Neural progenitor cell (in vitro differentiated cells): ENCODE results near the gene C22orf39. TPM values are rescaled to one million over a fixed set of nuclear protein-coding genes. Genes with fewer than 3 reads are reported as not detected.
"Not testable (repeated sequence)": the region's sequence is repeated elsewhere in the genome, so short reads cannot be mapped to it uniquely, and the experiment has no call there.

Experiments
- DNase-seq: peaks from one replicate; pipeline ENCODE4 v3.0.0-alpha.2; 2016; ENCODE audit warnings: low spot score
- H2AFZ ChIP-seq: fragments of 200-600 bp; sonication (generic); replicated peaks from 2 replicates; pipeline ENCODE4 v1.6.1; 2016; ENCODE audit warnings: antibody characterized with exemption
- H3F3A ChIP-seq: fragments of 200-600 bp; sonication (generic); 2 replicates; pipeline ENCODE4 v1.6.1; 2016; ENCODE audit warnings: antibody characterized with exemption, low read depth
- H3K27ac ChIP-seq: fragments of 200-600 bp; sonication (generic); 2 replicates; pipeline ENCODE4 v1.5.1; 2016; ENCODE audit warnings: mild to moderate bottlenecking
- H3K27me3 ChIP-seq: fragments of 200-600 bp; sonication (generic); 2 replicates; pipeline ENCODE4 v1.6.1; 2016; ENCODE audit warnings: mild to moderate bottlenecking, moderate library complexity
- H3K36me3 ChIP-seq: fragments of 200-600 bp; sonication (generic); 2 replicates; pipeline ENCODE4 v1.5.1; 2016
- H3K4me1 ChIP-seq: fragments of 200-600 bp; sonication (generic); 2 replicates; pipeline ENCODE4 v1.6.1; 2016; ENCODE audit warnings: mixed run types
- H3K4me2 ChIP-seq: fragments of 200-600 bp; sonication (generic); 2 replicates; pipeline ENCODE4 v1.6.1; 2016
- H3K4me3 ChIP-seq: fragments of 200-600 bp; sonication (generic); 2 replicates; pipeline ENCODE4 v1.5.1; 2016
- H3K79me2 ChIP-seq: fragments of 200-600 bp; sonication (generic); 2 replicates; pipeline ENCODE4 v1.6.1; 2016; ENCODE audit warnings: low read depth
- H3K9ac ChIP-seq: fragments of 200-600 bp; sonication (generic); 2 replicates; pipeline ENCODE4 v1.6.1; 2016
- H3K9me3 ChIP-seq: fragments of 200-600 bp; sonication (generic); 2 replicates; pipeline ENCODE4 v1.5.1; 2016; ENCODE audit warnings: low read depth
- H4K20me1 ChIP-seq: fragments of 200-600 bp; sonication (generic); 2 replicates; pipeline ENCODE4 v1.6.1; 2016; ENCODE audit warnings: low read depth
- H3K27ac Mint-ChIP-seq: 3 replicates; pipeline ENCODE4 v1.8.0; 2021; ENCODE audit warnings: mixed read lengths
- H3K27me3 Mint-ChIP-seq: 2 replicates; pipeline ENCODE4 v1.8.0; 2022; ENCODE audit warnings: low read depth, mild to moderate bottlenecking, inconsistent platforms, moderate library complexity, mixed read lengths; ENCODE audit not compliant: insufficient read depth
- H3K36me3 Mint-ChIP-seq: 3 replicates; pipeline ENCODE4 v1.8.0; 2021; ENCODE audit warnings: mixed read lengths
- H3K4me1 Mint-ChIP-seq: 3 replicates; pipeline ENCODE4 v1.8.0; 2021; ENCODE audit warnings: mixed read lengths
- H3K4me3 Mint-ChIP-seq: 3 replicates; pipeline ENCODE4 v1.8.0; 2021; ENCODE audit warnings: mild to moderate bottlenecking, moderate library complexity, mixed read lengths
- H3K9me3 Mint-ChIP-seq: 3 replicates; pipeline ENCODE4 v1.8.0; 2020; ENCODE audit warnings: mixed read lengths
- CTCF ChIP-seq: fragments of 200-600 bp; sonication (generic); IDR thresholded peaks from 2 replicates; pipeline ENCODE4 v1.5.1; 2017; ENCODE audit warnings: antibody characterized with exemption, mild to moderate bottlenecking
- EZH2 ChIP-seq: fragments of 200-600 bp; sonication (generic); IDR thresholded peaks from 2 replicates; pipeline ENCODE4 v1.6.1; 2017; ENCODE audit warnings: antibody characterized with exemption, mild to moderate bottlenecking, moderate library complexity
- EZH2phosphoT487 ChIP-seq: fragments of 200-600 bp; sonication (generic); IDR thresholded peaks from 2 replicates; pipeline ENCODE4 v1.6.1; 2017; ENCODE audit warnings: antibody characterized with exemption
- total RNA-seq: library from RNA; depleted of rRNA; stranded (reverse); fragments of >200 nt; gene quantifications from 2 replicates; pipeline ENCODE4 v1.2.3, GENCODE V29; 2015; ENCODE audit warnings: low replicate concordance

C22orf39 gene
- total RNA-seq, 1 donor from 2014 or later = 49.5 TPM

GRCh38 chr22:19448739-19449421 lies 1.4 kb upstream of the C22orf39 start:
- Histone ChIP-seq H3K27me3 (no peaks in the 10 kb centered on the region), H3K27ac (no peak overlapping the region), H3K9ac (no peak overlapping the region), H3K9me3 (no peaks in the 10 kb centered on the region), H3K36me3 (no peaks in the 10 kb centered on the region), H3K4me1 (peaks cover 14% of the 10 kb centered on the region), H4K20me1 (peaks cover 31% of the 10 kb centered on the region), H3F3A (peaks cover 37% of the 10 kb centered on the region), H2AFZ (no peak overlapping the region), H3K79me2 (peaks cover 44% of the 10 kb centered on the region), H3K4me2 (peak overlapping the region; percentile 82), H3K4me3 (peak overlapping the region; percentile 81)
- Mint-ChIP-seq H3K4me3 (peak overlapping the region; percentile 92), H3K27ac (no peak overlapping the region), H3K9me3 (no peaks in the 10 kb centered on the region), H3K27me3 (peaks cover 4% of the 10 kb centered on the region), H3K4me1 (peaks cover 34% of the 10 kb centered on the region), H3K36me3 (peaks cover 31% of the 10 kb centered on the region)
- DNase-seq = peak; percentile 13
- no peak for TF ChIP-seq EZH2

- Mint-ChIP-seq H3K36me3 (peaks cover 33% of the 10 kb centered on the region), H3K9me3 (no peaks in the 10 kb centered on the region), H3K27ac (peak overlapping the region; percentile 64), H3K4me3 (peak overlapping the region; percentile 92), H3K27me3 (peaks cover 4% of the 10 kb centered on the region), H3K4me1 (peaks cover 34% of the 10 kb centered on the region)
- peak overlapping the region; percentile 95 for H2AFZ ChIP-seq
- peak; percentile 60 for DNase-seq
- peaks cover 14% of the 10 kb centered on the region for H3K4me1 ChIP-seq
- H3K9ac ChIP-seq = peak overlapping the region; percentile 45
- H3K9me3 ChIP-seq = no peaks in the 10 kb centered on the region
- peaks cover 52% of the 10 kb centered on the region for H3K79me2 ChIP-seq
- no peaks in the 10 kb centered on the region for H3K36me3 ChIP-seq
- peak overlapping the region; percentile 82 for H3K4me2 ChIP-seq
- H3F3A ChIP-seq = peaks cover 37% of the 10 kb centered on the region
- H4K20me1 ChIP-seq = peaks cover 36% of the 10 kb centered on the region
- peak overlapping the region; percentile 43 for H3K27ac ChIP-seq
- TF ChIP-seq EZH2 = no peak
- no peak for TF ChIP-seq EZH2phosphoT487
- no peak for TF ChIP-seq CTCF
- peak overlapping the region; percentile 81 for H3K4me3 ChIP-seq
- no peaks in the 10 kb centered on the region for H3K27me3 ChIP-seq
Observed at GRCh38 chr22:19448076-19448607, 631 bp upstream of the C22orf39 start.

- Histone ChIP-seq H4K20me1 (peaks cover 50% of the 10 kb centered on the region), H3K4me2 (peak overlapping the region; percentile 95), H3F3A (peaks cover 37% of the 10 kb centered on the region), H3K9me3 (no peaks in the 10 kb centered on the region), H3K9ac (peak overlapping the region; percentile 72), H3K79me2 (peaks cover 66% of the 10 kb centered on the region), H3K27me3 (no peaks in the 10 kb centered on the region), H2AFZ (peak overlapping the region; percentile 37), H3K4me1 (peaks cover 14% of the 10 kb centered on the region), H3K27ac (peak overlapping the region; percentile 83), H3K36me3 (no peaks in the 10 kb centered on the region), H3K4me3 (peak overlapping the region; percentile 81)
- Mint-ChIP-seq H3K36me3 (peaks cover 32% of the 10 kb centered on the region), H3K4me3 (peak overlapping the region; percentile 92), H3K9me3 (no peaks in the 10 kb centered on the region), H3K4me1 (peaks cover 34% of the 10 kb centered on the region), H3K27me3 (peaks cover 4% of the 10 kb centered on the region), H3K27ac (peak overlapping the region; percentile 13)
- no peak for DNase-seq
- no peak for TF ChIP-seq CTCF
- TF ChIP-seq EZH2phosphoT487 = no peak
- TF ChIP-seq EZH2 = no peak
Observed at GRCh38 chr22:19446603-19447329, 745 bp downstream of the C22orf39 start.

GRCh38 chr22:19445279-19445982 lies 2.1 kb downstream of the C22orf39 start:
- H3K4me3 Mint-ChIP-seq = peak overlapping the region; percentile 55
- not testable (repeated sequence) for H3K27ac ChIP-seq, DNase-seq, H3K36me3 ChIP-seq, H3K27me3 Mint-ChIP-seq, H3K27me3 ChIP-seq, H3K9me3 Mint-ChIP-seq, H3K4me3 ChIP-seq, H3K9ac ChIP-seq, H2AFZ ChIP-seq, H3K27ac Mint-ChIP-seq, H3K9me3 ChIP-seq
- peaks cover 78% of the 10 kb centered on the region for H3K79me2 ChIP-seq
- H3K36me3 Mint-ChIP-seq = peaks cover 28% of the 10 kb centered on the region
- H3K4me2 ChIP-seq = peak overlapping the region; percentile 95
- H3K4me1 ChIP-seq = peaks cover 14% of the 10 kb centered on the region
- H4K20me1 ChIP-seq = peaks cover 61% of the 10 kb centered on the region
- H3F3A ChIP-seq = peaks cover 37% of the 10 kb centered on the region
- H3K4me1 Mint-ChIP-seq = peaks cover 34% of the 10 kb centered on the region
